ENCODE results near the gene MYO15A.

DNA sequence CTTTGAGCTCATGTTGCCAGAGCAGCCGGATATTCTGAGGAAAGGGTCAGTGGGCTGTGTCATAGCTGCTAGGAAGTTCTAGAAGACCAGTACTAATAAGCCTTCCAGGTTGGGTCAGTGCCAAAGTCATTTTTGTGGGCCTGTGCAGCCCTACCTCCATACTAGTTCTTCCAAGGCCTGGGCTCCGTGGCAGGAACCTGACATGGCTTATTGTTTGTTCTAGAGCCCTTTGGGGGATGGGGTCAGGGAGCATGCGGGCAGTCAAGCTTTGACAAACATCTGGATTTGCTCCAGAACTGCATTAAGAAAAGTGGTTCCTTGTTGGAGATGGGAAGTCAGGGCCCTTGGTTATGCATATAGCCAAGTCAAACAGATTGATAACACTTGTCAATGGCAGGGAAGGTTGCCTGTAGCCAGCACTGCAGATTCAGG lies 82.7 kb downstream of the MYO15A start:
- TF ChIP-seq, protein P1, sequence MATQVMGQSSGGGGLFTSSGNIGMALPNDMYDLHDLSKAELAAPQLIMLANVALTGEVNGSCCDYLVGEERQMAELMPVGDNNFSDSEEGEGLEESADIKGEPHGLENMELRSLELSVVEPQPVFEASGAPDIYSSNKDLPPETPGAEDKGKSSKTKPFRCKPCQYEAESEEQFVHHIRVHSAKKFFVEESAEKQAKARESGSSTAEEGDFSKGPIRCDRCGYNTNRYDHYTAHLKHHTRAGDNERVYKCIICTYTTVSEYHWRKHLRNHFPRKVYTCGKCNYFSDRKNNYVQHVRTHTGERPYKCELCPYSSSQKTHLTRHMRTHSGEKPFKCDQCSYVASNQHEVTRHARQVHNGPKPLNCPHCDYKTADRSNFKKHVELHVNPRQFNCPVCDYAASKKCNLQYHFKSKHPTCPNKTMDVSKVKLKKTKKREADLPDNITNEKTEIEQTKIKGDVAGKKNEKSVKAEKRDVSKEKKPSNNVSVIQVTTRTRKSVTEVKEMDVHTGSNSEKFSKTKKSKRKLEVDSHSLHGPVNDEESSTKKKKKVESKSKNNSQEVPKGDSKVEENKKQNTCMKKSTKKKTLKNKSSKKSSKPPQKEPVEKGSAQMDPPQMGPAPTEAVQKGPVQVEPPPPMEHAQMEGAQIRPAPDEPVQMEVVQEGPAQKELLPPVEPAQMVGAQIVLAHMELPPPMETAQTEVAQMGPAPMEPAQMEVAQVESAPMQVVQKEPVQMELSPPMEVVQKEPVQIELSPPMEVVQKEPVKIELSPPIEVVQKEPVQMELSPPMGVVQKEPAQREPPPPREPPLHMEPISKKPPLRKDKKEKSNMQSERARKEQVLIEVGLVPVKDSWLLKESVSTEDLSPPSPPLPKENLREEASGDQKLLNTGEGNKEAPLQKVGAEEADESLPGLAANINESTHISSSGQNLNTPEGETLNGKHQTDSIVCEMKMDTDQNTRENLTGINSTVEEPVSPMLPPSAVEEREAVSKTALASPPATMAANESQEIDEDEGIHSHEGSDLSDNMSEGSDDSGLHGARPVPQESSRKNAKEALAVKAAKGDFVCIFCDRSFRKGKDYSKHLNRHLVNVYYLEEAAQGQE (IDR thresholded peaks at IDR 0.05; ENCODE audit: low read depth) = no peak
- TF ChIP-seq, protein P2, sequence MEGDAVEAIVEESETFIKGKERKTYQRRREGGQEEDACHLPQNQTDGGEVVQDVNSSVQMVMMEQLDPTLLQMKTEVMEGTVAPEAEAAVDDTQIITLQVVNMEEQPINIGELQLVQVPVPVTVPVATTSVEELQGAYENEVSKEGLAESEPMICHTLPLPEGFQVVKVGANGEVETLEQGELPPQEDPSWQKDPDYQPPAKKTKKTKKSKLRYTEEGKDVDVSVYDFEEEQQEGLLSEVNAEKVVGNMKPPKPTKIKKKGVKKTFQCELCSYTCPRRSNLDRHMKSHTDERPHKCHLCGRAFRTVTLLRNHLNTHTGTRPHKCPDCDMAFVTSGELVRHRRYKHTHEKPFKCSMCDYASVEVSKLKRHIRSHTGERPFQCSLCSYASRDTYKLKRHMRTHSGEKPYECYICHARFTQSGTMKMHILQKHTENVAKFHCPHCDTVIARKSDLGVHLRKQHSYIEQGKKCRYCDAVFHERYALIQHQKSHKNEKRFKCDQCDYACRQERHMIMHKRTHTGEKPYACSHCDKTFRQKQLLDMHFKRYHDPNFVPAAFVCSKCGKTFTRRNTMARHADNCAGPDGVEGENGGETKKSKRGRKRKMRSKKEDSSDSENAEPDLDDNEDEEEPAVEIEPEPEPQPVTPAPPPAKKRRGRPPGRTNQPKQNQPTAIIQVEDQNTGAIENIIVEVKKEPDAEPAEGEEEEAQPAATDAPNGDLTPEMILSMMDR (IDR thresholded peaks at IDR 0.05 in 2 of 3, conservative IDR thresholded peaks at IDR 0.05 in 1 of 3; ENCODE audit: borderline replicate concordance in 1 of 3, insufficient read depth in 1 of 3, low read depth in 2 of 3, low read length in 2 of 3) = no peak
- TF ChIP-seq, protein P3, sequence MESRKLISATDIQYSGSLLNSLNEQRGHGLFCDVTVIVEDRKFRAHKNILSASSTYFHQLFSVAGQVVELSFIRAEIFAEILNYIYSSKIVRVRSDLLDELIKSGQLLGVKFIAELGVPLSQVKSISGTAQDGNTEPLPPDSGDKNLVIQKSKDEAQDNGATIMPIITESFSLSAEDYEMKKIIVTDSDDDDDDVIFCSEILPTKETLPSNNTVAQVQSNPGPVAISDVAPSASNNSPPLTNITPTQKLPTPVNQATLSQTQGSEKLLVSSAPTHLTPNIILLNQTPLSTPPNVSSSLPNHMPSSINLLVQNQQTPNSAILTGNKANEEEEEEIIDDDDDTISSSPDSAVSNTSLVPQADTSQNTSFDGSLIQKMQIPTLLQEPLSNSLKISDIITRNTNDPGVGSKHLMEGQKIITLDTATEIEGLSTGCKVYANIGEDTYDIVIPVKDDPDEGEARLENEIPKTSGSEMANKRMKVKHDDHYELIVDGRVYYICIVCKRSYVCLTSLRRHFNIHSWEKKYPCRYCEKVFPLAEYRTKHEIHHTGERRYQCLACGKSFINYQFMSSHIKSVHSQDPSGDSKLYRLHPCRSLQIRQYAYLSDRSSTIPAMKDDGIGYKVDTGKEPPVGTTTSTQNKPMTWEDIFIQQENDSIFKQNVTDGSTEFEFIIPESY (IDR thresholded peaks at IDR 0.05; ENCODE audit: extremely low read depth, insufficient replicate concordance, low read length) = no peak
- no peak for TF ChIP-seq YY1 (IDR thresholded peaks at IDR 0.05; ENCODE audit: extremely low read depth, insufficient replicate concordance, low read depth, low read length)
- TF ChIP-seq POLR2AphosphoS5 (IDR thresholded peaks at IDR 0.05; ENCODE audit: low read depth, low read length) = no peak
- TF ChIP-seq SP1 (IDR thresholded peaks at IDR 0.05; ENCODE audit: low read depth) = no peak
- no peak for TF ChIP-seq EZH2phosphoT487 (IDR thresholded peaks at IDR 0.05; ENCODE audit: borderline replicate concordance)
- no peak for TF ChIP-seq EZH2 (IDR thresholded peaks at IDR 0.05)

All from HCT116 (cell line).